GM12874 (cell line): ENCODE results near the gene TEX2.

Experiments used
- TF ChIP-seq, protein P1 (sequence below): IDR thresholded peaks from 2 replicates; pipeline ENCODE4 v1.5.1; 2011; ENCODE audit warnings: low read depth, mild to moderate bottlenecking, control low read depth, low read length, moderate library complexity; ENCODE audit not compliant: insufficient read depth

TEX2 gene

DNA sequence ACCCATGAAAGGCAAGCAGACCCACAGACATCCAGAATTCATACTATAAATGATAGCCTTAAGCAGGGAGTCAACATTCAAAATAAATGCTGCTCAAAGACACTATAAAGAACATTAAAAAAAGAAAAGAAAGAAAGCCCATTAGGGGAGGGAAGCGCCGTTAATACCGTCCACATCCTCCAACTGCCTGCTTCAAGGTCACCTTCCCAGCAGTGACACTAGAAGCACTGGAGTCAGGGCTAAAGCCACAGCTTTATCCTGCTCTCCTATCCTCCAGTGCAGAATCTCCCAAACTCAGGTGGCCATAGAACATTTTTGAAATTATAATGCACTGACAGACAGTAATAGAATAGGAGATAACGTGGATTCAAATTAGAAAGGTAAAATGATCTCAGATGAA, 59.4 kb downstream of the TEX2 start:
- TF ChIP-seq, protein P1, sequence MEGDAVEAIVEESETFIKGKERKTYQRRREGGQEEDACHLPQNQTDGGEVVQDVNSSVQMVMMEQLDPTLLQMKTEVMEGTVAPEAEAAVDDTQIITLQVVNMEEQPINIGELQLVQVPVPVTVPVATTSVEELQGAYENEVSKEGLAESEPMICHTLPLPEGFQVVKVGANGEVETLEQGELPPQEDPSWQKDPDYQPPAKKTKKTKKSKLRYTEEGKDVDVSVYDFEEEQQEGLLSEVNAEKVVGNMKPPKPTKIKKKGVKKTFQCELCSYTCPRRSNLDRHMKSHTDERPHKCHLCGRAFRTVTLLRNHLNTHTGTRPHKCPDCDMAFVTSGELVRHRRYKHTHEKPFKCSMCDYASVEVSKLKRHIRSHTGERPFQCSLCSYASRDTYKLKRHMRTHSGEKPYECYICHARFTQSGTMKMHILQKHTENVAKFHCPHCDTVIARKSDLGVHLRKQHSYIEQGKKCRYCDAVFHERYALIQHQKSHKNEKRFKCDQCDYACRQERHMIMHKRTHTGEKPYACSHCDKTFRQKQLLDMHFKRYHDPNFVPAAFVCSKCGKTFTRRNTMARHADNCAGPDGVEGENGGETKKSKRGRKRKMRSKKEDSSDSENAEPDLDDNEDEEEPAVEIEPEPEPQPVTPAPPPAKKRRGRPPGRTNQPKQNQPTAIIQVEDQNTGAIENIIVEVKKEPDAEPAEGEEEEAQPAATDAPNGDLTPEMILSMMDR = no peak

DNA sequence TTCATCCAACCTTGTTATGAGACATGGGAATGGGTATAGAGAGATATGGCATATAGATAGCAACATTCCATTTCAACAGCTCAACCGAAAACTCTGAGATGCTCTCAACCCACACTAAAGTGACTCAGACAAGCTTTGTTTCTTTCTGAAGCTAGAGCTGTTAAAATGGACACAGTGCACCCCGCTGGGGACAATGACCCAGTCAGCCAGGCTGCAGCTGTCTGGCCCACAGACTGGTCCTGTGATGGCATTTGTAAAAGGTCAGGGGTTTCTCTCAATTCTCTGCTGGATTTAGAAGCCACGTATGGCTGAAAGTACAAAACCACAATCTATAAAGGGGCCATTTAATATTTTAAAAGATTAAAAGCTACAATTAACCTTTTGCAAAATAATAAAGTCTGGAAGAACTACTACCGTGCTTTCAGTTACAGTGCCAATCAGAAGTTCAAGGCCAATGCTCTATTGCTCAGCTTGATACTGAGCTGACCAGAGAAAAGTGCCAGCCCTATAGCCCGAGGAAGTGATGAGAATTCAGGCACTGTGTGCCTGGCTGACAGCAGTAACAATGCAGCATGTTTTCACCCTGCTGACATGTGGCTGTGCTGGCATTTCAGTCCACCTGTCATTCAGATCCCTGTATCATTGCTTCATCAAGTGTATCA, 60.2 kb downstream of the TEX2 start:
- TF ChIP-seq, protein P1 = no peak

DNA sequence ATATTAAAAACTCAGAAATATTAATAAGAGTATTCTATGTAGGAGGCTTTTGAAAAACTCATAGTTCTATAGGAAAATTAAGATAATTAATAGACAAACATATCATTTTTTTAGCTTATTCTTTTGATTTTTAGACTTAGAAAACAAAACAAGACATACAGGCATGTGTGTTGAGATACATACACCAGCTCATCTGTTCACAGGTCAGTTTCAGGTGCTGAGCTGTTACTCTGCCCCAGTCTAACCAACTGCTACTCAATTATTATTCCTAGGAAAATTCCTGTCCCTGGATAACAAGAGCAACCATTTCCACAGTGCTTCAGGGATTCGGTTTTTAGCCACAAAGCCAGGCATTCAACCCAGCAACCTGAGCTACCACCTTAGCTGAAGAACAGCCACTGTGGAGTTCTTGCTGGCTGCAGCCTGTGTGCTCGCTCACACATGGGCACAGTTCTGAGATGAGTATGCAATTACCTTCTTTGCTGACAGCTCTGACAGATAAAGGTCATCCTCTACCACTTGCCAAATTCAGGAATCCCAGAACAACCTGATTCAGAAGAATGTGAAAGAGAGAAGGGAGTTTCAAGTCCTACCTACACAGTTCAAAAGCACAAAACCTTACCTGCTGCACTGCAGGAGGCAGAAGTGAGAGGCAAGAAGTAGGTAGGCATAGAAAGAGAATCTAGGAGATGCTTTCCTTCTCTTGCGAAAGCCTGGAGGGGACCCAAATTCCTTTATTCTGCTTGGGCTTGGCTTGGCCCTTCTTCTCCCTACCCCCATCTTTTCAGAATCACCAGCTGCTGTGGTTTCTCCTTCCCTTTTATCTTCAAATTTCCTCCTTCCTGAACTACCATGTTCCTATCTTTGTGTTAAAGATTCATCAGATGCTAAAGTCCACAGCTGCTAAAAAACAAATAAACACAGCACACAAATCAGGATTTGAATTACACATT, 62.7 kb downstream of the TEX2 start:
- TF ChIP-seq, protein P1 = no peak

DNA sequence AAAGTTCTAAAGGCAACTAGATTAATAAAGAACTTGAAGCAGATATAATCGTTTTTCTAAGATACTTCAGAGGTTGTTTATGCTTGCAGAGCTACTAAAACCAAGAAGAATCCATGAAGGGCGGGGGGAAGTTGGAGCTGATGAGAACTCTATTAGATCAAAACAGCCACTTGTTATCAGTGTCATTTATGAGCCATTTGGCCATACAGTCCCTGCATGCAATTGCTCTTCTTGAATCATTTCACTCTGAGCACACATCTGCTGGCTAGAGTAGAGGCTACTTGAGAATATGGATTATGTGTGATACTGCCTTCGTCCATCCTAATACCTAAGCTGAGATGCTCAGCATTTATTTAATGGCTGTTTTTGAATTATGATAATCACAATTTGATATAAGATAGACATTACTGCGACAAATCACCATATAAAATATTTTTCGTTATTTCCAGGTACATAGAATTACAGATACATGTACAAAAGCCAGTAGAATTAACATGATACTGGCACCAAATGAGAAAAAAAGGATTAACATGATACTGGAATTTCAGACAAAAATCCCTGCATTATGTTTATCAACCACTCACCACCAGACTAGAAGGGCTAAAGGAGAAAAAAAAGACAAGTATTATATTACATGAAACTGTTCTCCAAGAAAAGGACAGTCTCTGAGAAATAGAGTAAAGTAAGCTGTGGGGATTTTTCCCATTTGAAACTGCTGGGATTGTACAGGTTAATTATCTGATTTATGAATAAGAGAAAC, 64.5 kb downstream of the TEX2 start:
- TF ChIP-seq, protein P1 = no peak

DNA sequence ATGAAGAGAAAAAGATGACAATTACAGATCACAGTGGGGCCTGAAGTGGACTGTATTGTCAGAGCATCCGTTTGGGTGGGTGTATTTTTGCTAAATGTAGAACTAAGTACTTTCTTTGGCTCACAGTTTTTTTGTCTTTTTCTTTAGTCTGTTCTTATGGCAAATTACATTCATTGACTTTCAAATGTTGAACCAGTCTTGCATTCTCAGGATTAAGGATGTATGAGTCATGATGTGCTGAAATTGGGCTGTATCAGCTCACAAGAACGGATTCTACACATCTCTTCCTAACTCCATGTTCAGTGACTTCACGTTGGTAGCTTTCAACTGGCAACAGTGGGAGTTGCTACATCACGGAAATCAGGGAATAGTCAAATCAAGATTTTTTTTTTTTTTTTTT, 66.5 kb downstream of the TEX2 start:
- TF ChIP-seq, protein P1 = no peak

DNA sequence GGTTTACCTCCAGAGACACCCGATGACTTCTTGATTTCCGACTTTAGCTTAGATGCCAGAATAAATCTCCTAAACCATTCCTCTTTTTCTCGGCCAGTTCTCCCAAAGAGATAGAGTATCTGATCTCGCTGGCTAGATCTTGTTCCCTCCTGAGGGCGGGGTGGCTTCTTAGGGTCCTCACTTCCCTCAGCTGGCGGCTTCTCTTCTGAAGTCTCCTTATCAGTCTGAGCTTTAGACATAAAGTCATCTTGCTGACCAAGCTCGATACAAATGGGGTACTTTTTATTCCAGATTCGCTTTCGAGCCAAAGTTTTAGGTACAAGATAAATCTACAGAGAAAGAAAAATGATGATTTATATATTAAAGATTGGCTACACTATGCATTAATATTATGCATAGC, 69.5 kb downstream of the TEX2 start:
- TF ChIP-seq, protein P1 = no peak

DNA sequence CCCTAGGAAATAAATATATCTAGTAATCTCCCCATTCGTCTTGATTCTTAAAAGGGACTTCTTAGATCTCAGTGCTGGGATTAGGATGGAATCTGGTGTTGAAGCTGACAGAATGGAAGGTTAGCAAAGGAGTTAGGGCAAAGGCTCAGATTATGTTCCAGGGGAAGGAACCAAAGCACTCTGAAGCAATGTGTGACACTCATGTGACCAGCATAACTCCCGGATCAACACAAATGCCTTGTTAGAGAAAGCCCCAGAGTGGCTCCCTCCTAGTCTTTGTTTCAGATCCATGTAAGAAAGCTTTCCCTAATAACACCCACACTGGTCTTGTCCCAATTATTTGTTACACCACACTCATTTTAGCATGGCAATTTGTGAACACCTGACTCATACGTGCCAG, 70.5 kb downstream of the TEX2 start:
- TF ChIP-seq, protein P1 = no peak
